ENCODE results near the gene KRTAP12-2.
"Not testable (repeated sequence)": the region's sequence is repeated elsewhere in the genome, so short reads cannot be mapped to it uniquely, and the experiment has no call there.

KRTAP12-2 gene

GRCh38 chr21:44677881-44678280 lies 11.2 kb upstream of the KRTAP12-2 start:
- no peak overlapping the region for H3K4me3 ChIP-seq (ENCODE audit: low read depth, low read length)

GRCh38 chr21:44671911-44672310 lies 5.2 kb upstream of the KRTAP12-2 start:
- no peak for TF ChIP-seq CTCF (IDR thresholded peaks at IDR 0.05; ENCODE audit: low read depth, low read length)
- H3K4me3 ChIP-seq (ENCODE audit: low read depth, low read length): no peak overlapping the region

More at GRCh38 chr21:44677881-44678280, 11.2 kb upstream of the KRTAP12-2 start:
- no peak for TF ChIP-seq CTCF (IDR thresholded peaks at IDR 0.05; ENCODE audit: low read depth, low read length)

- H3K4me3 ChIP-seq (ENCODE audit: low read depth, low read length): no peak overlapping the region
- no peak for TF ChIP-seq CTCF (IDR thresholded peaks at IDR 0.05; ENCODE audit: low read depth, low read length)
Measured at GRCh38 chr21:44670642-44671432, 4.1 kb upstream of the KRTAP12-2 start.

- H3K4me3 ChIP-seq (ENCODE audit: low read depth, low read length): no peak overlapping the region
- TF ChIP-seq CTCF (IDR thresholded peaks at IDR 0.05; ENCODE audit: low read depth, low read length): no peak
Measured at GRCh38 chr21:44667612-44668011, 885 bp upstream of the KRTAP12-2 start.

GRCh38 chr21:44664691-44665090 lies 2.0 kb downstream of the KRTAP12-2 start:
- no peak overlapping the region for H3K4me3 ChIP-seq (ENCODE audit: low read depth, low read length)
- TF ChIP-seq CTCF (IDR thresholded peaks at IDR 0.05; ENCODE audit: low read depth, low read length): no peak

GRCh38 chr21:44661567-44661966 lies 5.2 kb downstream of the KRTAP12-2 start:
- H3K4me3 ChIP-seq (ENCODE audit: low read depth, low read length): not testable (repeated sequence)

DNA sequence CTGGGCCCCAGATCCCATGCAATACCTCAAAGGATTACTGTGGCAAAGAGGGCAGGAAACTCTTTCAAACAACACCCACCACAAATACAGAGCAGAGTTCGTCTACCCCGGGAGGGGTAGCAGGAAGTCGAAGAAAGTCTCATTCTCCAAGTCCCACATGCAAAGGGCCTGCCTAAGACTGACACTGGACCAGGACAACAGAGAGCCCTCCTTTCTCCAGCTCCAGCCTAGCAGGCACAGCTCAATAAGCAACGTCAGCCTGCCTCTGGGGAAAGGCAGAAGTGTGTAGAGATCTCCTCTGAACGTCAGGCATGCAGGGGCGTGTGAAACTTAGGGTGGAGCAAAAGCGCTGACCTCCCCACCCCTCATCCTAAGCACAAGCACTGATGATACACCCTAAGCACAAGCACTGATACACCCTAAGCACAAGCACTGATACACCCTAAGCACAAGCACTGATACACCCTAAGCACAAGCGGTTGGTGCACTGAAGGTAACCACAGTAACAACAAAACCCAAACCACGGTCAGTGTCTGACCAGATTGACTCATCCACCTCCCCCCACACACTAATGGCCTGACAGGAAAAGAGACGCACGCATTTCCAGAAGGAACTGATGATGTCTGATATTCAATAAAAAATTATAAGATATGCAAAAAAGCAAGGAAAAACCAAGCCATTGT lies 7.7 kb downstream of the KRTAP12-2 start:
- no peak overlapping the region for H3K4me3 ChIP-seq (ENCODE audit: low read depth, low read length)
- TF ChIP-seq CTCF (IDR thresholded peaks at IDR 0.05; ENCODE audit: low read depth, low read length): no peak

Measured in WI38 (cell line).